IMR-90 (cell line): ENCODE measurements around the gene RALGAPA1. TPM values are rescaled to one million over a fixed set of nuclear protein-coding genes. Genes with fewer than 3 reads are reported as not detected.

ENCODE experiments used
- ATAC-seq: fragments of 200-7000 bp; cut with Tn5 transposase; 2 replicates; pipeline ENCODE4 v1.9.1; 2020; ENCODE audit warnings: low read depth, mild to moderate bottlenecking, moderate library complexity
- BruUV-seq: library from RNA; stranded (reverse); fragments of 400-500 nt; replicated peaks from 2 replicates; lab custom pipeline; 2021; lab: Mats Ljungman, UMichigan
- CTCF ChIA-PET: fragments of 300-600 bp; formaldehyde crosslinking; extraction: SDS; loops from one replicate; lab custom pipeline; 2021; ENCODE audit warnings: antibody characterized with exemption; lab: Yijun Ruan, JAX
- POLR2A ChIA-PET: fragments of 300-600 bp; sonication (Branson Sonifier 250); formaldehyde crosslinking; loops from one replicate; lab custom pipeline; 2022; ENCODE audit warnings: antibody characterized with exemption; ENCODE audit not compliant: unreplicated experiment; lab: Charles Lee
- DNase-seq: peaks from one replicate; pipeline ENCODE4 v3.0.0; 2013
- H2AFZ ChIP-seq: replicated peaks from 2 replicates; pipeline ENCODE3; 2013; ENCODE audit warnings: low read length, mild to moderate bottlenecking; ENCODE audit not compliant: poor library complexity
- H2AK5ac ChIP-seq: 2 replicates; pipeline ENCODE4 v1.6.1; 2013; ENCODE audit warnings: low read depth, low read length, inconsistent platforms
- H2AK9ac ChIP-seq: replicated peaks from 2 replicates; pipeline ENCODE3; 2013; ENCODE audit warnings: mild to moderate bottlenecking, low read depth, low read length, moderate library complexity; ENCODE audit not compliant: poor library complexity
- H2BK120ac ChIP-seq: 2 replicates; pipeline ENCODE4 v1.6.1; 2013; ENCODE audit warnings: low read depth, low read length, inconsistent platforms
- H2BK15ac ChIP-seq: 3 replicates; pipeline ENCODE4 v1.6.1; 2013; ENCODE audit warnings: low read depth, low read length, inconsistent platforms
- H2BK20ac ChIP-seq: 2 replicates; pipeline ENCODE4 v1.6.1; 2013; ENCODE audit warnings: low read depth, mild to moderate bottlenecking, inconsistent platforms, low read length, moderate library complexity
- H2BK5ac ChIP-seq: 2 replicates; pipeline ENCODE4 v1.6.1; 2013; ENCODE audit warnings: mild to moderate bottlenecking, low read depth, low read length, inconsistent platforms; ENCODE audit not compliant: poor library complexity, severe bottlenecking
- H3K14ac ChIP-seq: replicated peaks from 2 replicates; pipeline ENCODE4 v1.6.1; 2013; ENCODE audit warnings: low read depth, low read length, inconsistent platforms
- H3K18ac ChIP-seq: 2 replicates; pipeline ENCODE4 v1.6.1; 2013; ENCODE audit warnings: low read depth, low read length, control low read depth
- H3K23ac ChIP-seq: 2 replicates; pipeline ENCODE4 v1.6.1; 2013; ENCODE audit warnings: low read depth, low read length, inconsistent platforms
- H3K27ac ChIP-seq: 2 replicates; pipeline ENCODE4 v1.5.1; 2013; ENCODE audit warnings: mild to moderate bottlenecking, control low read depth, low read length; ENCODE audit not compliant: insufficient read depth
- H3K27me3 ChIP-seq: 2 replicates; pipeline ENCODE4 v1.6.1; 2013; ENCODE audit warnings: low read length; ENCODE audit not compliant: control insufficient read depth, insufficient read depth
- H3K36me3 ChIP-seq: 2 replicates; pipeline ENCODE4 v1.6.1; 2013; ENCODE audit warnings: low read length, mixed read lengths; ENCODE audit not compliant: control insufficient read depth, insufficient read depth
- H3K4ac ChIP-seq: 2 replicates; pipeline ENCODE4 v1.6.1; 2013; ENCODE audit warnings: low read depth, low read length, inconsistent platforms
- H3K4me1 ChIP-seq: 2 replicates; pipeline ENCODE4 v1.6.1; 2013; ENCODE audit warnings: low read length, mixed read lengths; ENCODE audit not compliant: control insufficient read depth, insufficient read depth
- H3K4me2 ChIP-seq: 2 replicates; pipeline ENCODE4 v1.6.1; 2013; ENCODE audit warnings: low read depth, mild to moderate bottlenecking, control low read depth, low read length, moderate library complexity
- H3K4me3 ChIP-seq: 2 replicates; pipeline ENCODE4 v1.5.1; 2013; ENCODE audit warnings: low read depth, mild to moderate bottlenecking, control low read depth, low read length, moderate library complexity; ENCODE audit not compliant: insufficient read depth
- H3K56ac ChIP-seq: 2 replicates; pipeline ENCODE4 v1.6.1; 2013; ENCODE audit warnings: low read length, inconsistent platforms; ENCODE audit not compliant: insufficient read depth; ENCODE audit errors: extremely low read depth
- H3K79me1 ChIP-seq, 2 experiments: 2 replicates each; pipeline ENCODE4 v1.6.1; 2013; ENCODE audit warnings: low read length in 2 of 2, inconsistent platforms in 1 of 2, low read depth in 1 of 2
- H3K9ac ChIP-seq: 2 replicates; pipeline ENCODE4 v1.6.1; 2013; ENCODE audit warnings: low read depth, low read length, control low read depth
- H3K9me1 ChIP-seq: 2 replicates; pipeline ENCODE4 v1.6.1; 2013; ENCODE audit warnings: low read length, inconsistent platforms; ENCODE audit not compliant: insufficient read depth
- H3K9me3 ChIP-seq: 2 replicates; pipeline ENCODE4 v1.6.1; 2013; ENCODE audit warnings: low read length; ENCODE audit not compliant: control insufficient read depth, insufficient read depth
- H4K20me1 ChIP-seq: 2 replicates; pipeline ENCODE4 v1.6.1; 2013; ENCODE audit warnings: low read length, inconsistent platforms; ENCODE audit not compliant: insufficient read depth
- H4K5ac ChIP-seq: 2 replicates; pipeline ENCODE4 v1.6.1; 2013; ENCODE audit warnings: mild to moderate bottlenecking, low read depth, low read length, control low read depth
- H4K8ac ChIP-seq, 2 experiments: 2 replicates each; pipeline ENCODE4 v1.6.1; 2013; ENCODE audit warnings: low read depth in 2 of 2, low read length in 2 of 2, control low read depth in 1 of 2, inconsistent platforms in 1 of 2
- H4K91ac ChIP-seq: 2 replicates; pipeline ENCODE4 v1.6.1; 2013; ENCODE audit warnings: low read depth, low read length, inconsistent platforms; ENCODE audit not compliant: insufficient read depth
- BHLHE40 ChIP-seq: fragments of 150-350 bp; IDR thresholded peaks from 2 replicates; pipeline ENCODE4 v1.6.1; 2016; ENCODE audit warnings: mild to moderate bottlenecking, low read depth, low read length
- CEBPB ChIP-seq: IDR thresholded peaks from 2 replicates; pipeline ENCODE4 v1.6.1; 2012; ENCODE audit warnings: low read depth, low read length, improper control_type of control experiment
- CHD1 ChIP-seq: IDR thresholded peaks from 2 replicates; pipeline ENCODE4 v1.6.1; 2012; ENCODE audit warnings: low read depth, low read length, improper control_type of control experiment
- ELK1 ChIP-seq: fragments of 150-350 bp; IDR thresholded peaks from 2 replicates; pipeline ENCODE4 v1.6.1; 2016; ENCODE audit warnings: low read depth, mild to moderate bottlenecking, low read length, moderate library complexity, borderline replicate concordance
- FOS ChIP-seq: fragments of 150-350 bp; IDR thresholded peaks from 2 replicates; pipeline ENCODE4 v1.6.1; 2016; ENCODE audit warnings: low read depth, low read length
- MAFK ChIP-seq: IDR thresholded peaks from 2 replicates; pipeline ENCODE4 v1.6.1; 2012; ENCODE audit warnings: low read depth, low read length, improper control_type of control experiment
- MAZ ChIP-seq: IDR thresholded peaks from 2 replicates; pipeline ENCODE4 v1.6.1; 2012; ENCODE audit warnings: low read depth, mild to moderate bottlenecking, low read length, improper control_type of control experiment, moderate library complexity, borderline replicate concordance
- MXI1 ChIP-seq: IDR thresholded peaks from 2 replicates; pipeline ENCODE4 v1.6.1; 2012; ENCODE audit warnings: low read depth, mild to moderate bottlenecking, low read length, moderate library complexity, borderline replicate concordance
- NFE2L2 ChIP-seq: fragments of 150-350 bp; IDR thresholded peaks from 2 replicates; pipeline ENCODE4 v1.6.1; 2016; ENCODE audit warnings: low read depth, mild to moderate bottlenecking, low read length
- POLR2A ChIP-seq: IDR thresholded peaks from 2 replicates; pipeline ENCODE4 v1.6.1; 2012; ENCODE audit warnings: mild to moderate bottlenecking, low read depth, low read length
- RAD21 ChIP-seq: IDR thresholded peaks from 2 replicates; pipeline ENCODE4 v1.6.1; 2012; ENCODE audit warnings: low read length, improper control_type of control experiment
- RCOR1 ChIP-seq: IDR thresholded peaks from 2 replicates; pipeline ENCODE4 v1.6.1; 2012; ENCODE audit warnings: mild to moderate bottlenecking, low read length, improper control_type of control experiment; ENCODE audit not compliant: insufficient replicate concordance
- RFX5 ChIP-seq: IDR thresholded peaks from 2 replicates; pipeline ENCODE4 v1.8.0; 2012; ENCODE audit warnings: low read depth, mild to moderate bottlenecking, low read length, moderate library complexity
- SMC3 ChIP-seq: fragments of 150-350 bp; IDR thresholded peaks from 2 replicates; pipeline ENCODE4 v1.6.1; 2016; ENCODE audit warnings: low read depth, mild to moderate bottlenecking, antibody characterized with exemption, low read length, moderate library complexity
- WGBS, 2 experiments: methylation state at CpG; one replicate each; pipeline versions ENCODE4 v1.1.5 to v1.1.7; 2013; ENCODE audit warnings: missing lambda C conversion rate in 2 of 2; ENCODE audit not compliant: insufficient read length in 1 of 2; ENCODE audit errors: extremely low coverage in 2 of 2; 5-methylcytosine and 5-hydroxymethylcytosine counted together
- dilution Hi-C: fragments of 300-500 bp; cut with HindIII; formaldehyde crosslinking; loops from one replicate; pipeline ENCODE4 v1.14.3; 2018; ENCODE audit warnings: low sequenced_read_pairs; ENCODE audit not compliant: unreplicated experiment
- in situ Hi-C: fragments of 300-500 bp; cut with MboI; formaldehyde crosslinking; loops from 3 replicates; pipeline ENCODE4 v1.14.3; 2019; ENCODE audit warnings: low sequenced_read_pairs, inconsistent platforms, mixed read lengths
- intact Hi-C: fragments of 100-400 bp; cut with micrococcal nuclease; formaldehyde crosslinking; loops from 2 replicates; pipeline ENCODE4 v1.10.0; 2022
- polyA plus RNA-seq, 3 experiments: library from polyadenylated mRNA; depleted of rRNA; stranded (reverse); fragments of >200 nt; gene quantifications; 2 replicates each; pipeline ENCODE4 v1.2.3, GENCODE V29; 2012; ENCODE audit warnings: low replicate concordance in 1 of 3
- total RNA-seq: library from RNA; depleted of rRNA; stranded (reverse); fragments of >200 nt; gene quantifications from 2 replicates; pipeline ENCODE4 v1.2.3, GENCODE V29; 2012
- TF ChIP-seq, protein P1 (sequence below): fragments of 150-350 bp; IDR thresholded peaks from 2 replicates; pipeline ENCODE4 v1.6.1; 2017; ENCODE audit warnings: mild to moderate bottlenecking, antibody characterized with exemption, low read length, low read depth
- TF ChIP-seq, protein P2 (sequence below): conservative IDR thresholded peaks from 2 replicates; pipeline ENCODE4 v1.5.1; 2012; ENCODE audit warnings: mild to moderate bottlenecking, low read depth, low read length, improper control_type of control experiment

RALGAPA1 gene
- total and polyA plus RNA-seq, 2 of the 4 experiments (the other 2 are of a cell fraction): 5.1 to 25.6 TPM

DNA sequence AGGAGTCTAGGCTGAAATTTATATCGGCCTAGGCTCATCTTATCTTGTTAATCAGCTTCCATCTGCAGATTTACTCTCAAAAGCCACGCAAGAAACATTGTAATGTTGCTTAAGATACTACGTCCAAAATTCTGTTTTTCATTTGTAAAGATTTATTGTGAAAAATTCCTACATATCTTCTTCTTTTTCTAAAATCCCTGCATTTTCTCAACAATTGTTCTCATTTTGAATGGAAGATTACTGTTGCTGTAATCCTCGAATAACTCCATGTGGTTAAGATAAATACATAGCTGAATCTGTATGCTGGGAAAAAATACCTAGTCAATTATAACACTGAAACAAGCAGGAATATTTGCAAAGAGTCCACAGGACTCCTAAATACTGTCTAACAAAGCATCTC lies 259.5 kb downstream of the RALGAPA1 start:
- CTCF ChIA-PET: interaction anchor here (1.3 kb wide), 1 partner anchor 15 kb away, joined by 3 read pairs; the partner anchor contains the start of gene INSM2
- H3K9ac ChIP-seq: no peak overlapping the region
- H3K14ac ChIP-seq: no peak overlapping the region
- no peak overlapping the region for H2BK20ac ChIP-seq
- ATAC-seq (no peak), DNase-seq (no peak)
- in situ Hi-C loops: no loop called here
- H4K5ac ChIP-seq: no peak overlapping the region
- TF ChIP-seq, protein P1, sequence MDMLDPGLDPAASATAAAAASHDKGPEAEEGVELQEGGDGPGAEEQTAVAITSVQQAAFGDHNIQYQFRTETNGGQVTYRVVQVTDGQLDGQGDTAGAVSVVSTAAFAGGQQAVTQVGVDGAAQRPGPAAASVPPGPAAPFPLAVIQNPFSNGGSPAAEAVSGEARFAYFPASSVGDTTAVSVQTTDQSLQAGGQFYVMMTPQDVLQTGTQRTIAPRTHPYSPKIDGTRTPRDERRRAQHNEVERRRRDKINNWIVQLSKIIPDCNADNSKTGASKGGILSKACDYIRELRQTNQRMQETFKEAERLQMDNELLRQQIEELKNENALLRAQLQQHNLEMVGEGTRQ: no peak
- TF ChIP-seq ELK1: no peak
- TF ChIP-seq RFX5: no peak
- TF ChIP-seq SMC3: no peak
- TF ChIP-seq NFE2L2: no peak
- TF ChIP-seq MAZ: no peak
- no peak for TF ChIP-seq RAD21
- TF ChIP-seq FOS: no peak
- TF ChIP-seq, protein P2, sequence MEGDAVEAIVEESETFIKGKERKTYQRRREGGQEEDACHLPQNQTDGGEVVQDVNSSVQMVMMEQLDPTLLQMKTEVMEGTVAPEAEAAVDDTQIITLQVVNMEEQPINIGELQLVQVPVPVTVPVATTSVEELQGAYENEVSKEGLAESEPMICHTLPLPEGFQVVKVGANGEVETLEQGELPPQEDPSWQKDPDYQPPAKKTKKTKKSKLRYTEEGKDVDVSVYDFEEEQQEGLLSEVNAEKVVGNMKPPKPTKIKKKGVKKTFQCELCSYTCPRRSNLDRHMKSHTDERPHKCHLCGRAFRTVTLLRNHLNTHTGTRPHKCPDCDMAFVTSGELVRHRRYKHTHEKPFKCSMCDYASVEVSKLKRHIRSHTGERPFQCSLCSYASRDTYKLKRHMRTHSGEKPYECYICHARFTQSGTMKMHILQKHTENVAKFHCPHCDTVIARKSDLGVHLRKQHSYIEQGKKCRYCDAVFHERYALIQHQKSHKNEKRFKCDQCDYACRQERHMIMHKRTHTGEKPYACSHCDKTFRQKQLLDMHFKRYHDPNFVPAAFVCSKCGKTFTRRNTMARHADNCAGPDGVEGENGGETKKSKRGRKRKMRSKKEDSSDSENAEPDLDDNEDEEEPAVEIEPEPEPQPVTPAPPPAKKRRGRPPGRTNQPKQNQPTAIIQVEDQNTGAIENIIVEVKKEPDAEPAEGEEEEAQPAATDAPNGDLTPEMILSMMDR: no peak
- no peak for TF ChIP-seq POLR2A
- no peak for TF ChIP-seq RCOR1
- TF ChIP-seq CEBPB: no peak
- TF ChIP-seq BHLHE40: no peak
- no peak for TF ChIP-seq MXI1
- TF ChIP-seq CHD1: no peak
- TF ChIP-seq MAFK: no peak
- POLR2A ChIA-PET: interaction anchor here (0.7 kb wide), 1 partner anchor 15 kb away, joined by 3 read pairs; no protein-coding TSS in a partner anchor
- no peak overlapping the region for H2AK5ac ChIP-seq
- no peak overlapping the region for H3K4me2 ChIP-seq
- dilution Hi-C loops: no loop called here
- no peak overlapping the region for H3K27ac ChIP-seq
- H2BK5ac ChIP-seq: no peak overlapping the region
- no CpG with 5 or more reads among the region's 4 CpGs for WGBS, 2 experiments
- H3K4me1 ChIP-seq: no peaks in the 10 kb centered on the region
- no peaks in the 10 kb centered on the region for H4K20me1 ChIP-seq
- no peak overlapping the region for H2AK9ac ChIP-seq
- no peak overlapping the region for H3K4me3 ChIP-seq
- no peak overlapping the region for H3K18ac ChIP-seq
- H2AFZ ChIP-seq: no peak overlapping the region
- BruUV-seq: no TSS peak
- H2BK120ac ChIP-seq: no peak overlapping the region
- no peaks in the 10 kb centered on the region for H3K9me1 ChIP-seq
- H3K4ac ChIP-seq: no peak overlapping the region
- intact Hi-C loops: no loop called here
- no peaks in the 10 kb centered on the region for H3K27me3 ChIP-seq
- no peaks in the 10 kb centered on the region for H3K36me3 ChIP-seq
- no peak overlapping the region for H4K8ac ChIP-seq
- H3K56ac ChIP-seq: no peak overlapping the region
- no peaks in the 10 kb centered on the region for H3K79me1 ChIP-seq
- H4K91ac ChIP-seq: no peak overlapping the region
- H3K23ac ChIP-seq: no peak overlapping the region
- no peaks in the 10 kb centered on the region for H3K9me3 ChIP-seq
- no peak overlapping the region for H2BK15ac ChIP-seq
